NCI-H2227 (cell line): ENCODE data around the gene R3HDM1.

Experiments used
- DNase-seq: peaks from one replicate; lab custom pipeline; 2025; ENCODE audit not compliant: unreplicated experiment; lab: John Stamatoyannopoulos, UW

R3HDM1 gene

DNA sequence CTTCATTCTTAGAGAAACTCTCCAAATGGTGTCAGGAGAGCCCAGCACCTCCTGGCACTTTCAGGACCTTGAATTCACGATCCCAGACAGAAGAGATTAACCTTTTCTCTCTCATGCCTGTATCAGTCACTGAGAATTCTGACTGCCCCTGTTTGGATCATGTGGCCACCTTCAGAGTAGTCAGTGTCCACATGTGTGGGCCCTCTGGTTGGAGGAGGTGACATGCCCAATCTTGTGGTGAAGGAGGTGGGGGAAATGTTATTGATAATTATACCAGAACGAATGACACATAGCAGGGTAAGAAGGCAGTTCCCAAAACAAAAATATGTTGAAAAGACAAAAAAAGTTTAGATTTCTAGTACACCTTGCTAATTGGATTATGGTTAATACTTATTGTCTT is 242.0 kb downstream of the R3HDM1 start:
- DNase-seq = no peak

DNA sequence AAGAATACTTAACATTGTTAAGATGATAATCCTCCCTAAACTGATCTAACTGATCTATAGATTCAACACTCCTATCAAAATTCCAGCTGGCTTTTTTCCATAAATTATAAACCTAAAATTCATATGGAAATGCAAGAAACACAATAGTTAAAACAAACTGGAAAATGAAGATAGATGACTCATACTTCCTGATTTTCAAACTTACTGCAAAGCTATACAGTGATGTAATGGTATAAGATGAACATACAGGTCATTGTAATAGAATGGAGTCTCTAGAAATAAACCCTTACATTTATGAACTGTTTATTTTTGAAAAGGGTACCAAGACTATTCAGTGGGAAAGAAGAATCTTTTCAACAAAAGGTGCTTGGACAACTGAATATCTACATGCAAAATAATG is 242.6 kb downstream of the R3HDM1 start:
- DNase-seq = no peak
